Left colon (tissue), 2 donors: ENCODE data around the gene TBX2. TPM values are rescaled to one million over a fixed set of nuclear protein-coding genes. Genes with fewer than 3 reads are reported as not detected.

Experiments used
- ATAC-seq: fragments of 200-7000 bp; cut with Tn5 transposase; one replicate; pipeline ENCODE4 v1.9.1; 2020; ENCODE audit warnings: mild to moderate bottlenecking, moderate library complexity
- DNase-seq, 2 donors: peaks; one replicate each; pipeline ENCODE4 v3.0.0-alpha.2; 2020
- intact Hi-C, 2 donors: fragments of 100-400 bp; cut with DNase I in 1 of 2; cut with micrococcal nuclease in 1 of 2; formaldehyde crosslinking; loops; one replicate each; pipeline versions ENCODE4 v1.11.2 to v1.14.0; 2022; cut with DNase I, micrococcal nuclease
- total RNA-seq, 2 donors: library from RNA; stranded (reverse); fragmentation: NEBNext Ultra II Directional; extraction: Animal tissue kit (Norgen Biotek cat#: 25700); gene quantifications; one replicate each; pipeline ENCODE4 v1.2.1, GENCODE V29; 2021
- donor health status: DM: no; HTN: no; CAD: no.
- donor health status: DM: yes; HTN: yes; CAD: no.

The TBX2 gene
- total RNA-seq, 2 donors from 2014 or later = 5.8 to 11.7 TPM

DNA sequence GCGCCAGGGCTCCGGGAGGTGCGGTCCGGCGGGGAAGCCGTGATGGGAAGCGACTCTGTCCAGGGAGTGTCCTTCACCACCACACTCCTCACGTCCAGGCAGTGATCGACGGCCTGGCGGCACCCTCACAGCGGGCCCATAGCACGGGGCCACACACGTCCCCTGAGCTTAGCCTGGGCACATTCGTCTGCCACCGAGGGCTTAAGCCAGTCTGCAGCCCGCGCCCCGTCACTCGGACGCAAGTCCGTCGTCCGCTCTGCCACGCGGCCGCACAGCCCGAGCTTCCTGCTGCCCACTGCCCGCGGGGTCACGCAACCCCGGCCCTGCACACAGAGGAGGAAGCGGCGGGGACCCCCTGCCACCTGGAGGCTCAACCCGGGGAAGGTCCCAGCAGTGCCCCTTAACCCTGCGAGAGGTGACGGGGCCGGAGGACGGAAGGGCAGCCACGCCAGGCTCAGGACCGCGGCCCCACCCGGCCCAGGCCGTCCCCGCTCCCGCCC lies 3.0 kb upstream of the TBX2 start:
- intact Hi-C loops = no loop called here
- DNase-seq (no peak), ATAC-seq (no peak)

DNA sequence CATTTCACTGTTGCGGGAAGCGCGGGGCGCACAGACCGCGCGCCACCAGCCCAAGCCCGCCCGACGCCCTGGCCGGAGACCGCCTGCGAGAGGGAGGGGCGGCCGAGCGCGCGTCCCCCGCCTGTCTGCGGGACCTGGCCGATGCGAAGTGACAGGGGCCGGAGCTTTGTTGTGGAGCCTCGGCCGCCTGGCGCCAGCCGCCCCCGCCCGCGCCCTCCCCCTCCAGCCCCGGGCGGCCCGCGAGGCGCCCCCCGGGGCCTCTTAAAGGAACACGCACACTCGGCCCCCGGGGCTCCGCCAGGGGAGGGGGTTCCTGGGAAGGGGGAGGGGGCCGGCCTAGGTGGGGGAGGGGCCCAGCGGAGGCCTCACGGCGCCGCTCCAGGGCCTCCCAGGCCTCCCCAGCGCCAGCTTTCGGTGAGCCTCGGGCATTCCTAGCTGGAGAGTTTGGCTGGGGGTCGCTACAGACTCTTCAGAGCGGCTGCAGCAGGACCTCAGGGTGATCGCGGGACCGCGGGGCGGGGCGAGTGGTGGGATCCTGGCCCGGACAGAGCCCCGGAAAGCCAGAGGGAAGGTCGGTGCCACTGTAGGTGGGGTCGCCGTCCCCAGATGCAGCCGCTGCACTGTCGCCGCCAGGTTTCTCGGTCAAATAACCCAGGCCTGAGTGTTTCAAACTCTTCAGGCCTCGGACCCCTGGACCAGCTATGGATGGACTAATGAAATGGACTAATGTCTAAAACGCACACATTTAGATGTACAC lies 2.4 kb upstream of the TBX2 start:
- DNase-seq (no peak), ATAC-seq (no peak)
- intact Hi-C loops = no loop called here

DNA sequence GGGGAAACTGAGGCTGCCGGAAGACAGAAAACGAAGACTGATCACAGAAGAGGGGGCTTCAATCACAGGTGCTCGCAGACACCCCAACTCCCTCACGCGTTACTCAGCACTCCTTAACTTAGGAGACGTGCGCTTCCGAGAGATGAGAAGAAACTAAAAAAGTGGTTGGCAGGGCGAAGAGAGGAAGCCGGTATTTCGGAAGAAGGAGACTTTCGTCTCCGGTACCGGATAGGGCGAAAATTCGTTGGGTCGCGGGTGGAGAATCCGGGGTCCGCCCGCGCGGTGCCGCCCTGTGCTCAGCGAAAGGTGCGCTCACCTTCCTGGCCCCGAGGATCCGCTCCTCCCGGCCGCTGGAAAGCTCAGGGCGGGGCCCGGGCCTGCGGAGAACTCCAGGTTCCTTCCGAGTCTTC lies 917 bp upstream of the TBX2 start:
- no peak for DNase-seq
- ATAC-seq = no peak

DNA sequence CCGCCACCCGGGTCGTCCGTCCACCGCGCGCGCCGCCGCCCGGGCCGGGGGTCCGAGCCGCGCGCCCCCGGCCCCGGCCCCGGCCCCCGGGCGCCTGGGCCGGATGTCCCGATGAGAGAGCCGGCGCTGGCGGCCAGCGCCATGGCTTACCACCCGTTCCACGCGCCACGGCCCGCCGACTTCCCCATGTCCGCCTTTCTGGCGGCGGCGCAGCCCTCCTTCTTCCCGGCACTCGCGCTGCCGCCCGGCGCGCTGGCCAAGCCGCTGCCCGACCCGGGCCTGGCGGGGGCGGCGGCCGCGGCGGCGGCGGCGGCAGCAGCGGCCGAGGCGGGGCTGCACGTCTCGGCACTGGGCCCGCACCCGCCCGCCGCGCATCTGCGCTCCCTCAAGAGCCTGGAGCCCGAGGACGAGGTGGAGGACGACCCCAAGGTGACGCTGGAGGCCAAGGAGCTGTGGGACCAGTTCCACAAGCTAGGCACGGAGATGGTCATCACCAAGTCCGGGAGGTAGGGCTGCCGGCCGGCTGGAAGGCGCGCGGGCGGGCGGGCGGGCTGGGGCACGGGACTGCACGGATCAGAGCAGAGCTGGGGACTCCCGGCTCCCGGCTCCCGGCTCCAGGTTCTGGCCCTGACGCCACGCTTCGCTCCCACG lies 548 bp downstream of the TBX2 start:
- intact Hi-C loops = no loop called here
- ATAC-seq = no peak
- DNase-seq = no peak

More for the DNA sequence above, 917 bp upstream of the TBX2 start:
- intact Hi-C loops = no loop called here

DNA sequence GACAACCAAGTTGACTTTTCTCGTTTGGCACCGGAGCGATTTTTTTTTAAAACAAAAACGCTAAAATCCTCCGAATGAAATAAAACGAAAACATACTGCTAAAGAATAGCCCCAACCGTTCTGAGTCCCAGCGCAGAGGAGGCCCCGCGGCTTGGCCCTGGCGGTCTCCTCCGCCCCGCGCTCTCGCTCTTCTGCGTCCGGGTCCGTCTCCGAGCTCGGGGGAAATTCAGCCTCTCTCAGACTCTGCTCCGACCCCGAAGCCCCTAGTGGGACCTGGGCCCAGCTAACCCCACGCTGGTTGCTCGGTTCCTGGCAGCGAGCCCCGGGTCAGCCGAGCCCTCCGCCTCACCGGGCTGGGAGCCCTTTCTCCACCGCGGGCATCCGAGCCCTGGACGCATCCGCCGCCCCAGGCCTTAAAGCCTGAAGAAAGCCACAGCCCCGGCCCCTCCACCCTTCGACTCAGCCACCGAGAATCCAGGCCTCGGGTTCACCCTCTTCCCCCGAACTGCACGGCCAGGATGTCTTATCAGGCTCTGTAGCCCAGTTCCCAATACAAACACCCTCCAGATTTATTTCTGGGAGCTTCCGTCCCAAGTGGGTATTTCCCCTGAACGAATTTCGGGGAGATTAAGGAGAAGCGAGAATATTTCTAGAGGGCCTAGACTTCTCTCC lies 1.2 kb downstream of the TBX2 start:
- DNase-seq (no peak), ATAC-seq (no peak)
- intact Hi-C loops = no loop called here

DNA sequence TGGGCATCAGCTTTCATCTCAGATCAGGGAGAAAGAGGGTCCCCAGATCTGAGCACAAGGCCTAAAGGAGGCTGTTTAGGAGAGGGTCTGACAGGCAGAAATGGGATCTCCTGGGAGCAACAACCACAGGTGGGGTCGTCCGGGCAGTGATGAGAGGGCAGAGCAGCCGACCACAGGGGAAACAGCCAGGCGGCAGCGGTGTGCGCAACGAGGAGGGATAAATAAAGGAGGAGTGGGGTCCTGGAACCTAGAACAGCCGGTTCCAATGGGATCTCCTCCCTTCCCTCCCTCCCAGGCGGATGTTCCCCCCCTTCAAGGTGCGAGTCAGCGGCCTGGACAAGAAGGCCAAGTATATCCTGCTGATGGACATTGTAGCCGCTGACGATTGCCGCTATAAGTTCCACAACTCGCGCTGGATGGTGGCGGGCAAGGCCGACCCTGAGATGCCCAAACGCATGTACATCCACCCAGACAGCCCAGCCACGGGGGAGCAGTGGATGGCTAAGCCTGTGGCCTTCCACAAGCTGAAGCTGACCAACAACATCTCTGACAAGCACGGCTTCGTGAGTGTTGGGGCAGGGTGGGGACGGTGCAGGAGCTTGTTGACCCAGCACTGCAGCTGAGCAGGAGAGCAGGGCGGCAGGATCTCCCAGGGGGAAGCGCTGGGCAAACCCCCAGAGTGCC lies 1.9 kb downstream of the TBX2 start:
- intact Hi-C loops = no loop called here
- ATAC-seq = no peak
- DNase-seq = no peak

DNA sequence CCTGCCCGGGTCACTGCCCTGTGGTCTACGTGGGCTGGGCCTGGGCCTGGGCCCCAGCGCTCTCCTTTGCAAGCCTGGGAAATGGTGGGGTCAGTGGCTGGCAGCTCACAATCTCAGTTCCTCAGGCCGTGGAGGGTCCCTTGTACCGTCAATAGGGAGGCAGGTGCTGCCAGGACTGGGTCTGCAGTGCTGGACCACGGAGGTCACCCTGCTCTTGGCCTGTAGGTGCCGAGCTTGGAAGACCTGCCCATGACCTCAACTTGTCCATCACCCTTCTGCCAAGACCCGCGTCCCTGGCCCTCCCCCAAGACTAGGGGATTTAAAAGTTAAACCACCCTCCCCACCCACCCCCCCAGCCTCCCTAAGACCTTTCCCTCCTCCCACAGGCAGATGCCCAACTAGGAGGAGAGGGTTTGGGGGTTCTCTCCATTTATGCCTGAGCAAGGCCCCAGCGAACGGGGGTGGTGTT lies 2.5 kb downstream of the TBX2 start:
- DNase-seq = no peak
- intact Hi-C loops = no loop called here
- ATAC-seq = no peak

DNA sequence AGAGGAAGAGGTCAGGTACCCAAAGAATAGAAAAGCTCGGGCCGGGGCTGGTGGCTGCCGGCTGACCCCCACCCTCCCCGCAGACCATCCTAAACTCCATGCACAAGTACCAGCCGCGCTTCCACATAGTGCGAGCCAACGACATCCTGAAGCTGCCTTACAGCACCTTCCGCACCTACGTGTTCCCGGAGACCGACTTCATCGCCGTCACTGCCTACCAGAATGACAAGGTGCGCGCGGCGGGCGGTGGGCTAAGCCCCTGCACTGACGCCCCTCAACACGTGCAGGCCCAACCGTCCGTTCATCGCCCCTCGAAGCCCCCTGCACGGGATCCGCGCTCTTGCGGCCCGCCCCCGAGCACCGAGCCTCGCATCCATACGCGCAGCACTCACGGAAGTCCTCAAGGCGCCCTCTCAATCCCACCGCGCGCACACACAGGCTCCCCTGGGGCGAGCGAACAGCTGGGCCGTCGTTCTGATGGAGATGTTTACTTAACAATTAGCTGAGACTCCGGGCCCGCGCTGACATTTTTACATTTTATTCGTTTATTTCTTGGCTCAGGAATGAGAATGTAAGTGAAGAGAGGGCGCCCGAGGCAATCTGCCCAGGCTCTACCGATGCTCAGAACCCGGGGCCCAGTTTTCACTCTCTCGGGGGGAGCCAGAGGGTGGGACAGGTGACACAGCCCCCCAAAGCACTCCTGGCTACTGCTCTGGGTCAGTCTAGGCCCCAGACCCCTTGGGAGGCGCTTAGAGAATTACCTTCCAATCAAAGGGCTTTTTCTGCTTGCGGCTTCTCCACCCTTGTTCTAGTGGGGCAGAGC lies 3.5 kb downstream of the TBX2 start:
- no peak for ATAC-seq
- intact Hi-C loops = no loop called here
- no peak for DNase-seq

DNA sequence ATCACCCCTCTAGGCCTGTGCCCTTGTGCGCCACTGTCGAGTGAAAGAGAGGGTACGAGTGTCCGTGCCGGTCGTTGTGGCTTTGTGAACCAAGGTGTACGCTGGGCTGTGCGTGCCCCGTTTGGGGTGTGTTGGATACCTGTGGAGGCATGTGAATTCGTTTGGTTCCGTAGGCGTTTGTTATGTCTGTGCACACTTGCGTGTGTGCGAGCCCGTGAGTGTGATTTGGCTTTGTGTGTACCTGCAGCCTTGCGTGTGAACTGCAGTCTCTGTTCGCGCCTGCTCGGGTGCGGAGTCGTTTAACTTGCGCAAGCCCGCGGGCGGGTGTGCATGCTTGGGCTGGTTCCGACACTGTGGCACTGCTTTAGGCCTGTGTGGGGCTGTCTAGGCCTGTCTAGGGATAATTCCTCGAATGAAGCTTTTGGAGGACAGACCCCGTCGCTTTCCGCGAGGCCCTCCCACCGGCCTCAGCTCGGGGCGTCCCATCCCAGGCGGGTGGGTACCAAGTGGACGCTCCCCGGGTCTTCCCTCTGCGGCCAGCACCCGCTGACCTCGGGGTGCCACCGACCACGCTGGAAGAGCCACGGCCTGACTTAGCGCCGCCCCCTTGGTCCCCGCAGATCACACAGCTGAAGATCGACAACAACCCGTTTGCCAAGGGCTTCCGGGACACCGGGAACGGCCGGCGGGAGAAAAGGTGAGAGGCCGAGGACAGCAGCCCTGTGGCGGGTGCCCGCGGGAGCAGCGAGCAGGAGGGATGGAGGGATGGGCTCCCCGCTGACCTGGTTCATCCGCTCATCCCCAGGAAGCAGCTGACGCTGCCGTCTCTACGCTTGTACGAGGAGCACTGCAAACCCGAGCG lies 4.4 kb downstream of the TBX2 start:
- intact Hi-C loops = no loop called here
- no peak for DNase-seq
- no peak for ATAC-seq

DNA sequence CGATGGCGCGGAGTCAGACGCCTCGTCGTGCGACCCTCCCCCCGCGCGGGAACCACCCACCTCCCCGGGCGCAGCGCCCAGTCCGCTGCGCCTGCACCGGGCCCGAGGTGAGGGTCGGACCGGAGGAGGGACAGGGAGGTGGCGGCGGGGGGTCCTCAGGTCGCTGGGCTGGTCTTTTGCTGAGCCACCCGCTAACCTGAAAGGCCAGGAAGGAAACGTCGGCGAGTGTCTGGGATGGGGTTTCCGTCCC lies 4.9 kb downstream of the TBX2 start:
- DNase-seq (no peak), ATAC-seq (no peak)
- intact Hi-C loops = no loop called here

DNA sequence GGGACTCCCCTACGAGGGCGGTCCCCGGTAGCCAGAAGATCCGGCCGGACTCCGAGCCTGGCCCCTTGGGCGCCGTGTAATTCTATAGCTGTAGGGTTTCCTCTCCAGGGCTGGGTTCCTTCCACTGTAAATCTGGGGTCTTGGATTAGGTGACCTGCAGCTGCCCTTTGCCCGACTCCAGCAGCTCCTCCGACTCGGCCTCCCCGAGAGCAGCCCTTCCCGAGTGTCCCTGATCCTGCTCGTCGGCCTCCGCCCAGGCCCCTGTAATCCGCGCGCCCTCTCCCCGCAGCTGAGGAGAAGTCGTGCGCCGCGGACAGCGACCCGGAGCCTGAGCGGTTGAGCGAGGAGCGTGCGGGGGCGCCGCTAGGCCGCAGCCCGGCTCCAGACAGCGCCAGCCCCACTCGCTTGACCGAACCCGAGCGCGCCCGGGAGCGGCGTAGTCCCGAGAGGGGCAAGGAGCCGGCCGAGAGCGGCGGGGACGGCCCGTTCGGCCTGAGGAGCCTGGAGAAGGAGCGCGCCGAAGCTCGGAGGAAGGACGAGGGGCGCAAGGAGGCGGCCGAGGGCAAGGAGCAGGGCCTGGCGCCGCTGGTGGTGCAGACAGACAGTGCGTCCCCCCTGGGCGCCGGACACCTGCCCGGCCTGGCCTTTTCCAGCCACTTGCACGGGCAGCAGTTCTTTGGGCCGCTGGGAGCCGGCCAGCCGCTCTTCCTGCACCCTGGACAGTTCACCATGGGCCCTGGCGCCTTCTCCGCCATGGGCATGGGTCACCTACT lies 5.5 kb downstream of the TBX2 start:
- intact Hi-C loops = no loop called here
- ATAC-seq (no peak), DNase-seq (no peak)

DNA sequence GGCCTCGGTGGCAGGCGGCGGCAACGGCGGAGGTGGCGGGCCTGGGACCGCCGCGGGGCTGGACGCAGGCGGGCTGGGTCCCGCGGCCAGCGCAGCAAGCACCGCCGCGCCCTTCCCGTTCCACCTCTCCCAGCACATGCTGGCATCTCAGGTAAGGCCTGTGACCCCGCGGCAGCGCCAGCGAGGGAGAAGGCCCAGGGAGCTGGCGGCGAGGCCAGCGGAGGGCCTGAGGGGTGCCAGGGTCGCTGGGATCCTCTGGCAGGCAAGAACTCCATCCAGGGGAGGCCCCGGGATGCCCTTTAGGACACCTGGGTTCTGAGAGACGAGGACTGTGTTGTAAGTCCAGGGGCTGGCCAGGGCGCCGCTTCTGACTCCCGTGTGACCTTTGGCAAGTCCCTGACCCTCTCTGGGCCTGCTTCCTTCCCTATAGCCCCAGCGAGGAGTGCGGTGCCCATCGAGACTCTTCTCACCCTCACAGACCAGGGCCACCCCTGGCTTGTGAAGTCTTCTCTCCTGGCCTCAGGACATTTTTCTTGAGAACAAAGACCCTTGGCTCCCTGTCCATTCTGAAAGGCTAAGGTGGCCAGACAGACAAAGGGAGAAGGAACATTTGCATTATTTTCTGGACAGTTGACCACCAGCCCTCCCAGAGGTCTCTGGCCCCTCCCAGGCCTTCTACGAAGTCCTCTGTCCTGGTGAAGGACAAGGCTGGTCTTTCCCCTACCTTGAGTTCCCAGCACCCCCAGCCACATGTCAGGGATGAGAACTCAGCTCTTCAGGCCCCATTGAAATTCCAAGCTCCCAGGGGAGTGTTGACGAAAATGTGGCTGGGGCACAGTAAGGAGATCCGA lies 6.3 kb downstream of the TBX2 start:
- DNase-seq (no peak), ATAC-seq (no peak)
- intact Hi-C loops = no loop called here

DNA sequence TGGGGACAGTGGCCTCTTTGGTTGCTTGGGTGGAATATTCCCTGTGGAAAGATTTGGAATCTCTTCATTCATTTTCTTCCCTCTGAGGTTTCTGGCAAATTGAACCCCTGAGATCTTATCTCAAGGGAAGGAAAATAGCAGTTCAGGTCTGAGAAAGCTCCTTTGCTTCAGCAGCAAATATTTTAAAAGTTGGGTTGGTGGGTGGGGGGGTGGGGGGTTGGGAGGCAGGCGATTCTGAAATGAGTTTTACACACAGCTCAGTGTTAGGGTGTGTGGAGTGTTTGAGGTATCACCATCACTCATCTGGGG lies 6.8 kb downstream of the TBX2 start:
- DNase-seq (no peak), ATAC-seq (no peak)
- intact Hi-C loops = no loop called here

DNA sequence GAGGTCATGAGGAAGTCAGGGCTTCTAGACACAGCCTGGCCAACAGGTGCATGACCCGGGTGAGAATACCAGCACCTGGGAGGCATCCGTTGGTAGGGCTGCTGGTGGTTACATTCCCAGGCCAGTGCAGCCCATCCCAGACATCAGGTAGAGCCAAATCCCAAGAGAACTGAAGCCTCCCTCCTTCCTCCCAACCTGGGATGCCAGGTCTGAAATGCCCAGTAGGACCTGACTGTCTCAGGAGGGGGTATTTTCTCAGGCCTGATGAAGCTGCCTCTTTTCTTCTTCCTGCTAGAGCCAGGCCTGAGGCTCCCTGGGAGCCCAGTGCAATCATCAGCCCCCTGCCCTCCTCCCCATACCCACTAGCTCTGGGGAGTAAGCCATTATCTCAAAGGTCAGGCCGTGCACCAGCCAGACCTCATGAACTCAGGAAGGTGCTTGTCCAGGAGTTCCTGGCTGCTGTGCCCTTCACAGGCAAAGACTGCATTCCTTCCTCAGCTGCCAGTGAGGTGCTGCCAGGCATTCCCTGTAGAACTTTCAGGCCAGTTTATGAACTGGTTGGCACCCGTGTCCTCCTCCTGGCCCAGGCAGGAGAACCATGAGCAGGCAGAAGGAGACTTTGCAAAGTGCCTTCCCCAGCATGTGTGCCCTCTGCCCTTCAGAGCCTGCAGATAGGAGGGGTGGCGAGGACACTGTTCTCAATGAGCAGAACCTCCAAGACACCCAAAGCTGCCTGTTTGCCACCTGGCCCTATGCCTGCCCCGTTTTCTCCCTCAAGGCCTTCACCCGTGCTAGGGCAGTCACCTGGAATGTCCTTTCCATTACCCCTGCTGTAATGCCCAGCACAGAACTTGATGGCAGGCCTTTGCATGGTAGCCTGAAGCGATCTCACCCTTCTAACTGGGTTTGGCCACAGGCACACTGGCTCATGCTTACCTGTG lies 7.6 kb downstream of the TBX2 start:
- intact Hi-C loops = no loop called here
- ATAC-seq (no peak), DNase-seq (no peak)
